ENCODE data around the gene BBIP1. TPM values are rescaled to one million over a fixed set of nuclear protein-coding genes. Genes with fewer than 3 reads are reported as not detected.
A peak's percentile ranks its signal among the peaks of the same experiment; 100 is the strongest.

Gene BBIP1
- total and polyA plus RNA-seq, 9 of the 15 experiments (the other 6 are each of a cell fraction or from before 2014, with no cell fraction given), result 5.2 to 31.0 (median 19.4) TPM

DNA sequence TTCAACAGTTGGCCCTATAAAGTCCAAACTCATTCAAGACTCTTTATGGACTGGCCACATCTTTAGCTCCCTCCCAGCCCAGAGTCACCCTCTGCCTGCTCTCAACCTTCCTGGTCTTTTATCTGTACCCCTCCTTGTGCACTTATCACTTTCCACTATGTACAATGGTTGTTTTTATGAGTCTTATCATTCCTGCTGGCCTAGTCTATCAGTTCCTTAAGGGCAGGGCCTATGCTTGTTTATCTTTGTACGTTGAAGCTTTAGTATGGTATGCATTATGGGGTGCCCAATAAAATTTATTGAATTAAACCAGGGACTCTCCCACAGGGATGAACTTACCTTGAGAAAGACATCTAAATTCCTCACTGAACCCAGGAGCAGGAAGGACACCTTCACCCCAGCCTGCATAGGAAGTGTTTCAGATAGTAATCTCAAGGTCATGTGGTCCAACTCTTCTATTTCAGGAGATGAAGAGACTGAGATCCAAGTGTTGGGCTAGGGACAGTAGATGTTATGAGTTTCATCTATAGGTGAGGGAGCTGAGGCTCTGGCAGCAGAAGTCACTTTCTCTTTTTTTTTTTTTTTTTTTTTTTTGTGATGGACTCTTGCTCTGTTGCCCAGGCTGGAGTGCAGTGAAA is 60.6 kb downstream of the BBIP1 start (continued):
- TF ChIP-seq, protein P1, sequence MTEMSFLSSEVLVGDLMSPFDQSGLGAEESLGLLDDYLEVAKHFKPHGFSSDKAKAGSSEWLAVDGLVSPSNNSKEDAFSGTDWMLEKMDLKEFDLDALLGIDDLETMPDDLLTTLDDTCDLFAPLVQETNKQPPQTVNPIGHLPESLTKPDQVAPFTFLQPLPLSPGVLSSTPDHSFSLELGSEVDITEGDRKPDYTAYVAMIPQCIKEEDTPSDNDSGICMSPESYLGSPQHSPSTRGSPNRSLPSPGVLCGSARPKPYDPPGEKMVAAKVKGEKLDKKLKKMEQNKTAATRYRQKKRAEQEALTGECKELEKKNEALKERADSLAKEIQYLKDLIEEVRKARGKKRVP (CRISPR knock-in tag; IDR thresholded peaks at IDR 0.05), result no peak
- TF ChIP-seq OTX1 (CRISPR knock-in tag; IDR thresholded peaks at IDR 0.05) (no peak), ZNF780A (CRISPR knock-in tag; IDR thresholded peaks at IDR 0.05) (no peak), THAP12 (CRISPR knock-in tag; IDR thresholded peaks at IDR 0.05) (no peak), RREB1 (CRISPR knock-in tag; IDR thresholded peaks at IDR 0.05) (no peak), ZNF830 (CRISPR knock-in tag; IDR thresholded peaks at IDR 0.05) (no peak)
- TF ChIP-seq, protein P2, sequence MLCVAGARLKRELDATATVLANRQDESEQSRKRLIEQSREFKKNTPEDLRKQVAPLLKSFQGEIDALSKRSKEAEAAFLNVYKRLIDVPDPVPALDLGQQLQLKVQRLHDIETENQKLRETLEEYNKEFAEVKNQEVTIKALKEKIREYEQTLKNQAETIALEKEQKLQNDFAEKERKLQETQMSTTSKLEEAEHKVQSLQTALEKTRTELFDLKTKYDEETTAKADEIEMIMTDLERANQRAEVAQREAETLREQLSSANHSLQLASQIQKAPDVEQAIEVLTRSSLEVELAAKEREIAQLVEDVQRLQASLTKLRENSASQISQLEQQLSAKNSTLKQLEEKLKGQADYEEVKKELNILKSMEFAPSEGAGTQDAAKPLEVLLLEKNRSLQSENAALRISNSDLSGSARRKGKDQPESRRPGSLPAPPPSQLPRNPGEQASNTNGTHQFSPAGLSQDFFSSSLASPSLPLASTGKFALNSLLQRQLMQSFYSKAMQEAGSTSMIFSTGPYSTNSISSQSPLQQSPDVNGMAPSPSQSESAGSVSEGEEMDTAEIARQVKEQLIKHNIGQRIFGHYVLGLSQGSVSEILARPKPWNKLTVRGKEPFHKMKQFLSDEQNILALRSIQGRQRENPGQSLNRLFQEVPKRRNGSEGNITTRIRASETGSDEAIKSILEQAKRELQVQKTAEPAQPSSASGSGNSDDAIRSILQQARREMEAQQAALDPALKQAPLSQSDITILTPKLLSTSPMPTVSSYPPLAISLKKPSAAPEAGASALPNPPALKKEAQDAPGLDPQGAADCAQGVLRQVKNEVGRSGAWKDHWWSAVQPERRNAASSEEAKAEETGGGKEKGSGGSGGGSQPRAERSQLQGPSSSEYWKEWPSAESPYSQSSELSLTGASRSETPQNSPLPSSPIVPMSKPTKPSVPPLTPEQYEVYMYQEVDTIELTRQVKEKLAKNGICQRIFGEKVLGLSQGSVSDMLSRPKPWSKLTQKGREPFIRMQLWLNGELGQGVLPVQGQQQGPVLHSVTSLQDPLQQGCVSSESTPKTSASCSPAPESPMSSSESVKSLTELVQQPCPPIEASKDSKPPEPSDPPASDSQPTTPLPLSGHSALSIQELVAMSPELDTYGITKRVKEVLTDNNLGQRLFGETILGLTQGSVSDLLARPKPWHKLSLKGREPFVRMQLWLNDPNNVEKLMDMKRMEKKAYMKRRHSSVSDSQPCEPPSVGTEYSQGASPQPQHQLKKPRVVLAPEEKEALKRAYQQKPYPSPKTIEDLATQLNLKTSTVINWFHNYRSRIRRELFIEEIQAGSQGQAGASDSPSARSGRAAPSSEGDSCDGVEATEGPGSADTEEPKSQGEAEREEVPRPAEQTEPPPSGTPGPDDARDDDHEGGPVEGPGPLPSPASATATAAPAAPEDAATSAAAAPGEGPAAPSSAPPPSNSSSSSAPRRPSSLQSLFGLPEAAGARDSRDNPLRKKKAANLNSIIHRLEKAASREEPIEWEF (CRISPR knock-in tag; IDR thresholded peaks at IDR 0.05), result no peak
- TF ChIP-seq, protein P3, sequence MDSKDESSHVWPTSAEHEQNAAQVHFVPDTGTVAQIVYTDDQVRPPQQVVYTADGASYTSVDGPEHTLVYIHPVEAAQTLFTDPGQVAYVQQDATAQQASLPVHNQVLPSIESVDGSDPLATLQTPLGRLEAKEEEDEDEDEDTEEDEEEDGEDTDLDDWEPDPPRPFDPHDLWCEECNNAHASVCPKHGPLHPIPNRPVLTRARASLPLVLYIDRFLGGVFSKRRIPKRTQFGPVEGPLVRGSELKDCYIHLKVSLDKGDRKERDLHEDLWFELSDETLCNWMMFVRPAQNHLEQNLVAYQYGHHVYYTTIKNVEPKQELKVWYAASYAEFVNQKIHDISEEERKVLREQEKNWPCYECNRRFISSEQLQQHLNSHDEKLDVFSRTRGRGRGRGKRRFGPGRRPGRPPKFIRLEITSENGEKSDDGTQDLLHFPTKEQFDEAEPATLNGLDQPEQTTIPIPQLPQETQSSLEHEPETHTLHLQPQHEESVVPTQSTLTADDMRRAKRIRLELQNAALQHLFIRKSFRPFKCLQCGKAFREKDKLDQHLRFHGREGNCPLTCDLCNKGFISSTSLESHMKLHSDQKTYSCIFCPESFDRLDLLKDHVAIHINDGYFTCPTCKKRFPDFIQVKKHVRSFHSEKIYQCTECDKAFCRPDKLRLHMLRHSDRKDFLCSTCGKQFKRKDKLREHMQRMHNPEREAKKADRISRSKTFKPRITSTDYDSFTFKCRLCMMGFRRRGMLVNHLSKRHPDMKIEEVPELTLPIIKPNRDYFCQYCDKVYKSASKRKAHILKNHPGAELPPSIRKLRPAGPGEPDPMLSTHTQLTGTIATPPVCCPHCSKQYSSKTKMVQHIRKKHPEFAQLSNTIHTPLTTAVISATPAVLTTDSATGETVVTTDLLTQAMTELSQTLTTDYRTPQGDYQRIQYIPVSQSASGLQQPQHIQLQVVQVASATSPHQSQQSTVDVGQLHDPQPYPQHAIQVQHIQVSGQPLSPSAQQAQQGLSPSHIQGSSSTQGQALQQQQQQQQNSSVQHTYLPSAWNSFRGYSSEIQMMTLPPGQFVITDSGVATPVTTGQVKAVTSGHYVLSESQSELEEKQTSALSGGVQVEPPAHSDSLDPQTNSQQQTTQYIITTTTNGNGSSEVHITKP (IDR thresholded peaks at IDR 0.05; ENCODE audit: partially characterized antibody), result peak; percentile 55

Data from K562 (cell line).